GM06990 (cell line): ENCODE results near the gene RGN.
"Not testable (repeated sequence)": the region's sequence is repeated elsewhere in the genome, so short reads cannot be mapped to it uniquely, and the experiment has no call there.

Experiments
- DNase-seq: peaks from one replicate; pipeline ENCODE4 v3.0.0-alpha.2; 2011; ENCODE audit not compliant: insufficient read length; ENCODE audit errors: extremely low read depth
- H3K27me3 ChIP-seq: replicated peaks from 2 replicates; pipeline ENCODE4 v1.6.0; 2011; ENCODE audit warnings: low read length; ENCODE audit not compliant: control insufficient read depth, insufficient read depth
- H3K36me3 ChIP-seq: 2 replicates; pipeline ENCODE4 v1.5.1; 2011; ENCODE audit warnings: low read length; ENCODE audit not compliant: control insufficient read depth, insufficient read depth
- H3K4me3 ChIP-seq: replicated peaks from 2 replicates; pipeline ENCODE4 v1.5.1; 2011; ENCODE audit warnings: low read depth, mild to moderate bottlenecking, control low read depth, low read length
- CTCF ChIP-seq: IDR thresholded peaks from 2 replicates; pipeline ENCODE4 v1.5.1; 2011; ENCODE audit warnings: low read length, control low read depth, mild to moderate bottlenecking, inconsistent platforms; ENCODE audit not compliant: insufficient read depth, poor library complexity, severe bottlenecking

The RGN gene

GRCh38 chrX:47112316-47112954 lies 34.2 kb downstream of the RGN start:
- Histone ChIP-seq H3K4me3 (no peak overlapping the region), H3K27me3 (no peaks in the 10 kb centered on the region; the same call in 1 of the 2 replicates), H3K36me3 (no peaks in the 10 kb centered on the region)
- DNase-seq, result no peak
- TF ChIP-seq CTCF, result no peak

DNA sequence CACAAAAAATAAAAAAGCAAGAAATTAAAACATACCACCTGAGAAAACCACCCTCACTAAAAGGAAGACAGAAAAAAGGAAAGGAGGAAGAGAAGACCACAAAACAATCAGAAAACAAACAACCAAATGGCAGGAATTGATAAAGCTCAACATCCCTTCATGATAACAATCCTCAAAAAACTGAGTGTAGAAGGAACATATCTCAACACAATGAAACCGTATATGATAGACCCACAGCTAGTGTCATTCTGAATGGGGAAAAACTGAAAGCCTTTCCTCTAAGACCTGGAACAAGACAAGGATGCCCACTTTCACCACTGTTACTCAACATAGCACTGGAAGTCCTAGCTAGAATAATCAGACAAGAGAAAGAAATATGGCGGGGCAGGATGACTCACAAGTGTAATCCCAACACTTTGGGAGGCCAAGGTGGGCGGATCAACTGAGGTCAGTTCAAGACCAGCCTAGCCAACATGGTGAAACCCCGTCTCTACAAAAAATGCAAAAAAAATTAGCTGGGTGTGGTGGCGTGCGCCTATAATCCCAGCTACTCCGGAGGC lies 38.4 kb downstream of the RGN start:
- not testable (repeated sequence) for H3K4me3 ChIP-seq, H3K27me3 ChIP-seq, H3K36me3 ChIP-seq, DNase-seq

- H3K36me3 ChIP-seq, DNase-seq: not testable (repeated sequence)
Measured at GRCh38 chrX:47124466-47124865, 46.2 kb downstream of the RGN start.

DNA sequence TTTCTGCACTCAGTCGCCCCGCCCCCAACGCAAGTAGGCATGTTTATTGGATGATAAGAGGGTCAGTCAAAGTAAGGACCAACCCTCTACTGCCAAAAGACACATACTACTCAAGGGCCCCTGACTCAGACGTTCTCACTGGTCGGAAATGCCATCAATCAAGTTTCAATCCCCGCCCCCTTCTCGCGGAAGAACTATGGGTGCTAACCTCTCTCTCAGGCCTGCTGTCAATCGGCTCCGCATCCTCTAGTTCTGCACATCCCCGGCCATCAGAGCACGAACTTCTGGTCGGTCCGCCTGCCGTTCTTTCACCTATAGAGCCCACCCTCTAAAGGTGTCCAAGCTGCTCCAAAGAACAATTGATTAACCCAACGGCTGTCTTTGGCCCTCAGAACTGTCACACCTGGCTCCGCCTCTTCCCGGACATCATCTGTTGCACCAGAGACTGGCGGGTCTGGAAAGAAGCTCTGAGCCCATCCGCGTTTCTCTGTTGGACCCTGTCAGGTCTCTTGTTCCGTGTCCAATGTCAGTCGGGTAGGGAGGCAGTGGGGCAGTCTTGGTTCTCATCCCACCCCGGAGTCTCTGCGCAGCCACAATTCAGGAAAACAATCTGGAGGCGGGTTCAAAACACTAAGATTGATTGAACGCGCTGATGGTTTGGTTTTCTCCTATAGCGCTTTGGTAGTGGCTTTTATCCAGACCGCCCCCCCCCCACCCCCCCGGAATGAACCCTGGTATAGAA lies 51.1 kb downstream of the RGN start:
- H3K27me3 ChIP-seq, result no peaks in the 10 kb centered on the region
- TF ChIP-seq CTCF, result no peak
- peak overlapping the region; percentile 63 for H3K4me3 ChIP-seq
- H3K36me3 ChIP-seq, result no peaks in the 10 kb centered on the region
- peak; percentile 85 for DNase-seq

More at GRCh38 chrX:47124466-47124865, 46.2 kb downstream of the RGN start:
- H3K27me3 ChIP-seq, H3K4me3 ChIP-seq: not testable (repeated sequence)

- no peak for TF ChIP-seq CTCF
- DNase-seq, result no peak
- H3K36me3 ChIP-seq, result no peaks in the 10 kb centered on the region
- peak overlapping the region; percentile 63 for H3K4me3 ChIP-seq
- no peaks in the 10 kb centered on the region for H3K27me3 ChIP-seq
Measured at GRCh38 chrX:47129899-47130358, 51.7 kb downstream of the RGN start.

GRCh38 chrX:47133493-47133892 lies 55.2 kb downstream of the RGN start:
- Histone ChIP-seq H3K27me3 (no peaks in the 10 kb centered on the region), H3K4me3 (no peak overlapping the region), H3K36me3 (no peaks in the 10 kb centered on the region)
- no peak for TF ChIP-seq CTCF
- DNase-seq, result no peak

- H3K36me3 ChIP-seq, DNase-seq, H3K4me3 ChIP-seq, H3K27me3 ChIP-seq: not testable (repeated sequence)
Measured at GRCh38 chrX:47135650-47136049, 57.4 kb downstream of the RGN start.
